Right lobe of liver (tissue), 4 donors: ENCODE data around the gene GSTA5.

Experiments
- CTCF ChIP-seq, 4 donors: fragments of 200-600 bp in 3 of 4; fragments of 450-650 bp in 1 of 4; IDR thresholded peaks; one replicate each; pipeline versions ENCODE4 v1.5.1 to v1.8.0; 2016 to 2022; ENCODE audit warnings: antibody characterized with exemption in 4 of 4, mild to moderate bottlenecking in 2 of 4
- POLR2A ChIP-seq: fragments of 450-650 bp; IDR thresholded peaks from one replicate; pipeline ENCODE4 v1.6.1; 2017; ENCODE audit warnings: antibody characterized with exemption, mild to moderate bottlenecking
- donor health status: DM: no; HTN: no; CAD: no.
- donor health status: DM: no; HTN: no; CAD: no.
- donor health status: DM: no; HTN: yes; CAD: no.

GRCh38 chr6:52801188-52801841 lies 39.3 kb downstream of the GSTA5 start:
- TF ChIP-seq CTCF (IDR thresholded peaks at IDR 0.05) (no peak), POLR2A (no peak)
